Muscle of arm (tissue), 12 donors: ENCODE data around the gene VDAC2. TPM values are rescaled to one million over a fixed set of nuclear protein-coding genes. Genes with fewer than 3 reads are reported as not detected.
A peak's percentile ranks its signal among the peaks of the same experiment; 100 is the strongest.

Experiments
- DNase-seq: peaks from one replicate; pipeline ENCODE4 v3.0.0-alpha.2; 2013
- polyA plus RNA-seq, 12 donors: library from polyadenylated mRNA; unstranded; fragments of 120-200 nt; gene quantifications; one replicate each; pipeline ENCODE4 v1.2.1, GENCODE V29; 2013; ENCODE audit not compliant: insufficient read length in 12 of 12

VDAC2 gene
- polyA plus RNA-seq, 12 donors, result 131 to 365 (median 315) TPM; not detected in 1

GRCh38 chr10:75245354-75246250 is 35.0 kb downstream of the VDAC2 start:
- no peak for DNase-seq

- no peak for DNase-seq
These were observed 35.9 kb downstream of the VDAC2 start for GRCh38 chr10:75246506-75246905.

DNA sequence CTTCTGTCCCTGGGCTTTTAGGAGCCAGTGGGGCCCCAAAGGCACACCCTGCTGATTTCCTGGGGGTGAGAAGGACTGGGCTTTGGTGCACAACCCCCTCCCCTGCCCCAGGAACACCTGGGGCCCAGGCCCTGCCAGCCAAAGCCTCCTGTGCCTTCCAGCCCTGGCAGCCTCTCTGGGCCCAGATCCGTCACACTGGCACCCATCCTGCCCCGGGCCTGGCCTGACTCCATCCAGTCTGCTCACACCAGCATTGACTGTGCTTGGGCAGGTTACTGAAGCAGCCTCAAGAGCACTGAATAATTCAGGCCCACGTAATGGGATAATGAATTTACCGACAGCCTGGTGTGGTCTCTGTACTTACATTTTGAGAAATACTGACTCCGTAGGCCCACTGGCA is 37.2 kb downstream of the VDAC2 start:
- no peak for DNase-seq

DNA sequence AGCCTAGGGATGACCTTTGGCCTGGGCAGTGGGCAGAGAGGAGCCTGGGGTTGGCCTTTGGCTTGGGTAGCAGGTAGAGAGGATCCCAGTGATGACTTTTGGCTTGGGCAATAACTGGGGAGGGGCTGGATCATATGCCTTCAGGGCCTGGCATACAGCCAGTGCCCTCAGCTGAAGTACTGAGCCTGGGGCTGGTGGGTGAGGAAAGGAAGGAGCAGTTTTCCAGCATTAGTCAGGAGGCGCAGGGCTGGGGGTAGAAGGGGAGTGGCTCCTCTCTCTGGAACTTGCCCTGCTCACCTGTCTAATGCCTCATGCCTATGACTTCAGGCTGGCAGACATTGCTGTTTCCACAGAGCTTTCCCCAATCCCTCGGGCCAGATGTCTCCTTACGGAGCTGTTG is 40.3 kb downstream of the VDAC2 start:
- DNase-seq, result no peak

- DNase-seq, result no peak
These were observed 43.0 kb downstream of the VDAC2 start for GRCh38 chr10:75253281-75254220.

GRCh38 chr10:75254739-75255138 is 44.1 kb downstream of the VDAC2 start:
- DNase-seq, result no peak

DNA sequence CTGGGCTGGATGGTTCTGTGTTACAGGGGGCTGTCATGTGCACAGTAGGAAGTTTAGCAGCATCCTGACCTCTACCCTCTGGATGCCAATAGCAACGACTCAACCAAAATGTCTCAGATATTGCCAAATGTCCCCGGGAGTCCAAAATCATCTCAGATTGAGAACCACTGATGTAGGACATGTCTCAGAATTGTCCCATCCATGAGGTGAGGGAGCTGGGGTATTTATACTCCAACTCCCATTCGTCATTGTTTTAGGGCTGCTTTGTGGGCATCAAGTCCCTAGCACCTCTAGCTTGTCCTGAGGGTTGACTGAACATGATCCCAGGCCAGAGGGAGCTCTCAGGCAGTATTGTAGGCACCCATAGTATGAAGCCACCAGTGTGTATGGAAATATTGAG is 50.4 kb downstream of the VDAC2 start:
- DNase-seq, result no peak

GRCh38 chr10:75261813-75262705 is 51.5 kb downstream of the VDAC2 start:
- DNase-seq, result peak; percentile 45

DNA sequence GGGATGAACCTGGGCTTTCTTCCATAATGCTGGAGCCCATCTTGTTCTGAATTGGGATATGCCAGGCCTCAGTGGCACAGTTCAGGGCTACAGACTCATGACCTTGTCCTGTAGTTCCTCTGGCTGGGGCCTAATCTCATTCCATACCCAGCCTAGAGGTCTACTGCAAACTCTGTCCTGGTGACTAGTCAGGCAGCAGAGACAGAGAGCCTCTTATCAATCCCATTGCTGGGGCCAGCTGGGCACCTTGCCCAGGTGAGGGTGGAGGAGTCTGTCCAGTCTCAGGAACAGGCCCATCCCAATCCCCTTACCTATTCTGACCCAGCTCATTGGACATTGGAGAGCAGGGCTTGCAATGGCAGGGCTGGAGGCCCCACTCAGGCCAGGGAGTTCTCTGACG is 53.2 kb downstream of the VDAC2 start:
- no peak for DNase-seq

DNA sequence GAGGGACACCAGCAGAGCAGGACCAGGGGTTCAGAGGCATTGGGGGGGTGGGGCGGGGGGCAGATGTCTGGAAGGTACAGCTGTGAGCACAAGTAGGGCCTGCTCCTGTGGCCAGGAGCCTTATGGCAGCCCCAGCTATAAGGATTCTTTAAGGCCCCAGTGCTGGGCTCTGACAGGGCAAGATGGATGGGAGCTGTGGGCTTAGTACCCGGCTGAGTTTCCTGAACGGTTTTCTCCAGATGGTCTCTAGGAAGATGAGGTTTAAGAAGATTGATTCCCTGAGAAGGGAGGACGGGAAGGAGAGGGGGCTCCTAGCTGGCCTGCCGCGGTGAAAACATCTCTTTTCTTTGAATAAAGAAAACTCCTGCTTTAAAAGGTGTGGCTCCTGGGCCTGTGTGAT is 55.3 kb downstream of the VDAC2 start:
- no peak for DNase-seq

- no peak for DNase-seq
These were observed 56.3 kb downstream of the VDAC2 start for GRCh38 chr10:75266945-75267344.

DNA sequence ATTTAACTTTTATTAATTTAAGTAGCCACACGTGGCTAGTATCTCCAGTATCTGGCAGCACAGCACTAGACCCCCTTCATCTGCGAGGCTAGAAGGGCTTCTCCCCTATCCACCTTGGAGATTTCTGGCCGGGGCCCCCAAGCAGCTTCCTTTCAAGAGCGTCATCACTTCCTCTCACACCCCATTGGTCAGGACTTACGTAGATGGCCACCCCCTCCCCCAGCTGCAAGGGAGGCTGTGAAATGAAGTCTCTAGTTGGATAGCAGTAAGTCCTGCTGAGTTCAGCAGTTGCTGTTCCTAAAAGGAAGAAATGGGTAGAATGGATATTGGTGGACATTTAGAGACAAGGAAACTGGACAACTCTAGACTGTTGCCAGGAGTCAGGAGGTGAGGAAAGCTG is 59.0 kb downstream of the VDAC2 start:
- no peak for DNase-seq

- no peak for DNase-seq
These were observed 61.5 kb downstream of the VDAC2 start for GRCh38 chr10:75272094-75272493.

DNA sequence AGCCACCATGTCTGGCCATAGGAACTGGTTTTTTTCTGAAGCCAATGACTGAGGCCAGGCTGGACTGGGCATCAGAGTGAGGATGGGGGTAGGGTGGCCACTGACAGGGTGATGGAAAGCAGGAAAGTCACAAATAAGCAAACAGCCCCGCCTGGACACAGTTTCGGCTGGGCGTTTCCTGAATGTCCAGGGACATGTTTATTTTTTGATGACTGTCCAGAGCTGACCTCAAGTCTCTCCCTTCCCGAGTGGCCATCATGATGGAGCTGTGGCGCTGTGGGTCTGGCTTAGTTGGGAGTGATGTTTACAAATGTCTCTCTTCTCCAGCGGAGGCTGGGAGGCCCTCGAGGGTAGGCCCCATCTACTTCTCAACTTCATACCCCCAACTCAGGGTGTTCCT is 62.3 kb downstream of the VDAC2 start:
- no peak for DNase-seq

- DNase-seq, result no peak
These were observed 65.7 kb downstream of the VDAC2 start for GRCh38 chr10:75276069-75276872.

GRCh38 chr10:75280236-75280635 is 69.6 kb downstream of the VDAC2 start:
- DNase-seq, result no peak
